ENCODE measurements around the gene PRKAG2. TPM values are rescaled to one million over a fixed set of nuclear protein-coding genes. Genes with fewer than 3 reads are reported as not detected.

PRKAG2 gene
- total RNA-seq, 4 donors from 2014 or later: 19.5 to 30.8 (median 27.6) TPM

GRCh38 chr7:151590071-151590849 lies 286.7 kb downstream of the PRKAG2 start:
- no peaks in the 10 kb centered on the region for H3K9me3 ChIP-seq

GRCh38 chr7:151588982-151589381 lies 287.9 kb downstream of the PRKAG2 start:
- Histone ChIP-seq H3K9me3 (no peaks in the 10 kb centered on the region), H3K27ac (no peak overlapping the region), H3K27me3 (no peaks in the 10 kb centered on the region), H3K36me3 (no peaks in the 10 kb centered on the region), H3K4me1 (peaks cover 0 to 4% of the 10 kb centered on the region in 2 donors), H3K4me3 (replicated peaks in 1 of 3) (no peak overlapping the region)
- no peak for DNase-seq
- intact Hi-C loops (cut with DNase I): no loop called here
- TF ChIP-seq POLR2A (IDR thresholded peaks at IDR 0.05) (no peak), CTCF (IDR thresholded peaks at IDR 0.05) (no peak)
- WGBS, 2 donors: 96 to 99% methylated on average over 7 to 9 of the region's 9 CpGs

More at GRCh38 chr7:151590071-151590849, 286.7 kb downstream of the PRKAG2 start:
- Histone ChIP-seq H3K4me1 (peaks cover 7 to 9% of the 10 kb centered on the region in 2 donors), H3K4me3 (replicated peaks in 1 of 3) (no peak overlapping the region), H3K27ac (no peak overlapping the region), H3K36me3 (no peaks in the 10 kb centered on the region), H3K27me3 (no peaks in the 10 kb centered on the region)
- intact Hi-C loops (cut with DNase I): no loop called here
- no peak for DNase-seq
- no peak for TF ChIP-seq POLR2A (IDR thresholded peaks at IDR 0.05)
- TF ChIP-seq CTCF (IDR thresholded peaks at IDR 0.05): no peak
- 90 to 91% methylated on average over 10 to 13 of the region's 13 CpGs for WGBS, 2 donors

- H3K27me3 ChIP-seq: no peaks in the 10 kb centered on the region
- peak; percentile 13 to 28 for DNase-seq
- H3K9me3 ChIP-seq: no peaks in the 10 kb centered on the region
- TF ChIP-seq CTCF (IDR thresholded peaks at IDR 0.05) (no peak), POLR2A (IDR thresholded peaks at IDR 0.05) (no peak)
- no peak overlapping the region for H3K27ac ChIP-seq
- H3K4me3 ChIP-seq (replicated peaks in 1 of 3): no peak overlapping the region
- intact Hi-C loops (cut with DNase I): no loop called here
- H3K4me1 ChIP-seq: peaks cover 0 to 4% of the 10 kb centered on the region in 2 donors
- WGBS, 2 donors: 68 to 74% methylated on average over 14 of the region's 14 CpGs
- no peaks in the 10 kb centered on the region for H3K36me3 ChIP-seq
Measured at GRCh38 chr7:151586531-151587260, 290.2 kb downstream of the PRKAG2 start.

GRCh38 chr7:151585744-151586393 lies 291.0 kb downstream of the PRKAG2 start:
- TF ChIP-seq CTCF (IDR thresholded peaks at IDR 0.05): no peak
- no peak for TF ChIP-seq POLR2A (IDR thresholded peaks at IDR 0.05)
- intact Hi-C loops (cut with DNase I): no loop called here
- 91 to 97% methylated on average over 17 to 18 of the region's 18 CpGs for WGBS, 2 donors

More at GRCh38 chr7:151585744-151586393, 291.0 kb downstream of the PRKAG2 start:
- no peak for DNase-seq
- Histone ChIP-seq H3K4me1 (peaks cover 0 to 2% of the 10 kb centered on the region in 2 donors), H3K27me3 (no peaks in the 10 kb centered on the region), H3K27ac (no peak overlapping the region), H3K4me3 (replicated peaks in 1 of 3) (no peak overlapping the region), H3K9me3 (no peaks in the 10 kb centered on the region), H3K36me3 (no peaks in the 10 kb centered on the region)

Measured in thyroid gland (tissue), 4 donors.